Measurements from ENCODE around the gene AMMECR1. TPM values are rescaled to one million over a fixed set of nuclear protein-coding genes. Genes with fewer than 3 reads are reported as not detected.
A peak's percentile ranks its signal among the peaks of the same experiment; 100 is the strongest.

Gene AMMECR1
- total and polyA plus RNA-seq, 2 of the 4 experiments (the other 2 are of a cell fraction) = 7.0 to 11.3 TPM

- ATAC-seq (ENCODE audit: low read depth) = no peak
- in situ Hi-C loops (cut with MboI; ENCODE audit: low sequenced_read_pairs) = no loop called here
Observed at GRCh38 chrX:110163488-110163887, 154.4 kb downstream of the AMMECR1 start.

More at GRCh38 chrX:110163488-110163887, 154.4 kb downstream of the AMMECR1 start:
- H2BK5ac ChIP-seq (ENCODE audit: low read depth, low read length, poor library complexity, severe bottlenecking) = no peak overlapping the region
- no peak overlapping the region for H3K27ac ChIP-seq (ENCODE audit: insufficient read depth, low read length)
- H3K4me2 ChIP-seq (ENCODE audit: low read depth, low read length) = no peak overlapping the region
- no peak overlapping the region for H2BK120ac ChIP-seq (ENCODE audit: low read depth, low read length)
- no peak overlapping the region for H2AFZ ChIP-seq (replicated peaks; ENCODE audit: low read length, poor library complexity)
- 47% methylated on average over 3 of the region's 3 CpGs; no CpG with 5 or more reads in 1 of the 2 experiments for WGBS, 2 experiments (ENCODE audit: extremely low coverage in 2 of 2, insufficient read length in 1 of 2)
- no peak overlapping the region for H2AK5ac ChIP-seq (ENCODE audit: low read depth, low read length)
- H3K4ac ChIP-seq (ENCODE audit: low read depth, low read length) = no peak overlapping the region
- H3K4me1 ChIP-seq (ENCODE audit: control insufficient read depth, insufficient read depth, low read length) = peaks cover 8% of the 10 kb centered on the region
- no peaks in the 10 kb centered on the region for H4K20me1 ChIP-seq (ENCODE audit: insufficient read depth, low read length)
- 0 out of 2 replicates have a peak overlapping the region, but pooled peaks have one; percentile 17 for H3K14ac ChIP-seq (replicated peaks; ENCODE audit: low read depth, low read length)
- H3K23ac ChIP-seq (ENCODE audit: low read depth, low read length) = no peak overlapping the region
- H2BK20ac ChIP-seq (ENCODE audit: low read depth, low read length) = no peak overlapping the region; the same call in 1 of the 2 replicates
- H3K9ac ChIP-seq (ENCODE audit: low read depth, low read length) = no peak overlapping the region
- H3K9me3 ChIP-seq (ENCODE audit: control insufficient read depth, insufficient read depth, low read length) = no peaks in the 10 kb centered on the region
- no peak overlapping the region for H4K8ac ChIP-seq (ENCODE audit: low read depth in 2 of 2, low read length in 2 of 2)
- dilution Hi-C loops (cut with HindIII; ENCODE audit: low sequenced_read_pairs, unreplicated experiment) (no loop called here), intact Hi-C loops (cut with micrococcal nuclease) (loop anchor here (2.0 kb wide), 1 partner anchor 153 kb away; no protein-coding TSS in a partner anchor)
- peaks cover 0 to 8% of the 10 kb centered on the region in 2 experiments; a peak in 2 of 4 replicates for H3K79me1 ChIP-seq (ENCODE audit: low read depth in 1 of 2, low read length in 2 of 2)
- no peak for TF ChIP-seq USF2 (IDR thresholded peaks at IDR 0.05; ENCODE audit: low read depth, low read length)
- TF ChIP-seq POLR2A (IDR thresholded peaks at IDR 0.05; ENCODE audit: low read depth, low read length) = no peak
- peak; percentile 39 for TF ChIP-seq CEBPB (IDR thresholded peaks at IDR 0.05; ENCODE audit: low read depth, low read length)
- no peak for TF ChIP-seq MAZ (IDR thresholded peaks at IDR 0.05; ENCODE audit: borderline replicate concordance, low read depth, low read length)
- peak; percentile 66 for DNase-seq
- H3K56ac ChIP-seq (ENCODE audit: extremely low read depth, insufficient read depth, low read length) = no peak overlapping the region
- ChIA-PET CTCF (interaction anchor here (0.6 to 1.2 kb wide), 2 partner anchors 17 to 249 kb away, joined by 3 read pairs; no protein-coding TSS in a partner anchor), POLR2A (ENCODE audit: unreplicated experiment) (interaction anchor here (0.5 kb wide), 1 partner anchor 153 kb away, joined by 5 read pairs; no protein-coding TSS in a partner anchor)
- peaks cover 3% of the 10 kb centered on the region; the same call in 1 of the 2 replicates for H3K27me3 ChIP-seq (ENCODE audit: control insufficient read depth, insufficient read depth, low read length)
- peaks cover 9% of the 10 kb centered on the region; the same call in 1 of the 2 replicates for H3K9me1 ChIP-seq (ENCODE audit: insufficient read depth, low read length)
- no peak overlapping the region for H3K18ac ChIP-seq (ENCODE audit: low read depth, low read length)
- H2AK9ac ChIP-seq (replicated peaks; ENCODE audit: low read depth, low read length, poor library complexity) = no peak overlapping the region
- no TSS peak for BruUV-seq (replicated peaks)
- H4K5ac ChIP-seq (ENCODE audit: low read depth, low read length) = no peak overlapping the region
- H3K4me3 ChIP-seq (ENCODE audit: insufficient read depth, low read depth, low read length) = no peak overlapping the region
- H4K91ac ChIP-seq (ENCODE audit: insufficient read depth, low read depth, low read length) = no peak overlapping the region
- H3K36me3 ChIP-seq (ENCODE audit: control insufficient read depth, insufficient read depth, low read length) = no peaks in the 10 kb centered on the region
- H2BK15ac ChIP-seq (ENCODE audit: low read depth, low read length) = no peak overlapping the region
